Caki2 (cell line): ENCODE results near the gene WDFY1. TPM values are rescaled to one million over a fixed set of nuclear protein-coding genes. Genes with fewer than 3 reads are reported as not detected.

Source experiments
- DNase-seq: peaks from one replicate; pipeline ENCODE4 v3.0.0-alpha.2; 2015; ENCODE audit warnings: low read depth
- in situ Hi-C: cut with HindIII; loops from 2 replicates; pipeline ENCODE4 v1.10.0; 2016; ENCODE audit warnings: low sequenced_read_pairs, low pct_unique_long_range_greater_than_20kb, mixed read lengths
- total RNA-seq: library from RNA; depleted of rRNA; stranded (reverse); fragments of >200 nt; shearing (Covaris generic); gene quantifications from 2 replicates; pipeline ENCODE4 v1.2.3, GENCODE V29; 2014; ENCODE audit warnings: low replicate concordance; rRNA removed

WDFY1 gene
- total RNA-seq, 1 experiment from 2014 or later = 39.4 TPM

GRCh38 chr2:223846515-223846914, 98.6 kb downstream of the WDFY1 start:
- in situ Hi-C loops = no loop called here
- peak; percentile 69 for DNase-seq

- in situ Hi-C loops = no loop called here
- DNase-seq = no peak
Observed at GRCh38 chr2:223841436-223842190, 103.5 kb downstream of the WDFY1 start.

GRCh38 chr2:223837287-223838061, 107.7 kb downstream of the WDFY1 start, which contains the start of gene AP1S3:
Gene AP1S3 (minus strand): TSS chr2:223837582. CDS start chr2:223837450, 132 bp downstream.
- in situ Hi-C loops = no loop called here
- peak; percentile 62 for DNase-seq

GRCh38 chr2:223835701-223836532, 109.2 kb downstream of the WDFY1 start:
- in situ Hi-C loops = no loop called here
- DNase-seq = peak; percentile 33

GRCh38 chr2:223834431-223834830, 110.7 kb downstream of the WDFY1 start:
- in situ Hi-C loops = no loop called here
- no peak for DNase-seq

GRCh38 chr2:223832241-223832903, 112.8 kb downstream of the WDFY1 start:
- no peak for DNase-seq
- in situ Hi-C loops = no loop called here

GRCh38 chr2:223829128-223829527, 116.0 kb downstream of the WDFY1 start:
- no peak for DNase-seq
- in situ Hi-C loops = no loop called here

- no peak for DNase-seq
- in situ Hi-C loops = no loop called here
Observed at GRCh38 chr2:223828314-223828713, 116.8 kb downstream of the WDFY1 start.

- in situ Hi-C loops = no loop called here
- DNase-seq = no peak
Observed at GRCh38 chr2:223826995-223827394, 118.1 kb downstream of the WDFY1 start.

Other genes starting within 250 kb of the WDFY1 start
- gene AP1S3, start 107.8 kb downstream of the WDFY1 start, total RNA-seq = 43.9 and 52.9 TPM in 2 replicates
- 25.3 and 28.7 TPM in 2 replicates for gene MRPL44, start 12.1 kb upstream of the WDFY1 start, total RNA-seq
- gene SERPINE2, start 94.0 kb upstream of the WDFY1 start, total RNA-seq = 90.5 and 101 TPM in 2 replicates